CD8-positive, alpha-beta memory T cell (primary cell): ENCODE data around the gene SEC24C. TPM values are rescaled to one million over a fixed set of nuclear protein-coding genes. Genes with fewer than 3 reads are reported as not detected.

ENCODE experiments used
- CTCF ChIA-PET: fragments of 350-600 bp; sonication (Branson Sonifier 250); formaldehyde crosslinking; loops from one replicate; lab custom pipeline; 2021; ENCODE audit warnings: antibody characterized with exemption; lab: Charles Lee
- POLR2A ChIA-PET: fragments of 350-600 bp; sonication (Branson Sonifier 250); formaldehyde crosslinking; loops from one replicate; lab custom pipeline; 2021; ENCODE audit warnings: antibody characterized with exemption; lab: Charles Lee
- DNase-seq, 5 donors: peaks; one replicate each; pipeline versions ENCODE4 v3.0.0 to v3.0.0-alpha.2; 2020 to 2022; ENCODE audit warnings: mixed read lengths in 1 of 5
- H3K27ac ChIP-seq: one replicate; pipeline ENCODE4 v1.7.0; 2013; ENCODE audit warnings: low read depth, mild to moderate bottlenecking, low read length, moderate library complexity
- H3K27me3 ChIP-seq: 2 replicates; pipeline ENCODE4 v1.7.0; 2013; ENCODE audit warnings: low read length, mild to moderate bottlenecking; ENCODE audit not compliant: insufficient read depth, poor library complexity, severe bottlenecking
- H3K36me3 ChIP-seq: 2 replicates; pipeline ENCODE4 v1.7.0; 2013; ENCODE audit warnings: mild to moderate bottlenecking, low read length, moderate library complexity; ENCODE audit not compliant: insufficient read depth
- H3K4me1 ChIP-seq: 2 replicates; pipeline ENCODE4 v1.7.0; 2013; ENCODE audit warnings: mild to moderate bottlenecking, low read length, moderate library complexity; ENCODE audit not compliant: insufficient read depth
- H3K4me3 ChIP-seq: 2 replicates; pipeline ENCODE4 v1.7.0; 2013; ENCODE audit warnings: mild to moderate bottlenecking, low read length
- H3K9me3 ChIP-seq: 2 replicates; pipeline ENCODE4 v1.7.0; 2013; ENCODE audit warnings: mild to moderate bottlenecking, low read length
- H3K27ac Mint-ChIP-seq, 8 donors: one replicate each; pipeline ENCODE4 v1.8.0; 2020 to 2021; ENCODE audit warnings: mixed read lengths in 8 of 8, mild to moderate bottlenecking in 6 of 8, inconsistent platforms in 3 of 8, moderate library complexity in 3 of 8
- H3K27me3 Mint-ChIP-seq, 2 donors: one replicate each; pipeline ENCODE4 v1.8.0; 2020 to 2021; ENCODE audit warnings: mixed read lengths in 2 of 2, mild to moderate bottlenecking in 1 of 2, moderate library complexity in 1 of 2
- H3K36me3 Mint-ChIP-seq, 3 donors: one replicate each; pipeline ENCODE4 v1.8.0; 2020 to 2021; ENCODE audit warnings: mixed read lengths in 3 of 3, inconsistent platforms in 1 of 3, mild to moderate bottlenecking in 1 of 3
- H3K4me1 Mint-ChIP-seq, 3 donors: one replicate each; pipeline ENCODE4 v1.8.0; 2020 to 2021; ENCODE audit warnings: mixed read lengths in 3 of 3, inconsistent platforms in 1 of 3, mild to moderate bottlenecking in 1 of 3
- H3K4me3 Mint-ChIP-seq, 7 donors: one replicate each; pipeline ENCODE4 v1.8.0; 2020 to 2021; ENCODE audit warnings: mixed read lengths in 7 of 7, mild to moderate bottlenecking in 6 of 7, moderate library complexity in 4 of 7, inconsistent platforms in 2 of 7
- H3K9me3 Mint-ChIP-seq, 5 donors: one replicate each; pipeline ENCODE4 v1.8.0; 2020 to 2022; ENCODE audit warnings: mixed read lengths in 5 of 5, mild to moderate bottlenecking in 3 of 5, moderate library complexity in 2 of 5, inconsistent platforms in 1 of 5
- polyA plus RNA-seq: library from polyadenylated mRNA; unstranded; fragments of 300-500 nt; fragmentation: Illumina TruSeq; gene quantifications from one replicate; pipeline ENCODE4 v1.2.3, GENCODE V29; 2021
- total RNA-seq, 2 experiments: library from RNA; stranded (reverse); gene quantifications; one replicate each; pipeline ENCODE4 v1.2.3, GENCODE V29; 2021

The SEC24C gene
- total and polyA plus RNA-seq, 3 experiments from 2014 or later: 70.3 to 95.9 (median 93.1) TPM

DNA sequence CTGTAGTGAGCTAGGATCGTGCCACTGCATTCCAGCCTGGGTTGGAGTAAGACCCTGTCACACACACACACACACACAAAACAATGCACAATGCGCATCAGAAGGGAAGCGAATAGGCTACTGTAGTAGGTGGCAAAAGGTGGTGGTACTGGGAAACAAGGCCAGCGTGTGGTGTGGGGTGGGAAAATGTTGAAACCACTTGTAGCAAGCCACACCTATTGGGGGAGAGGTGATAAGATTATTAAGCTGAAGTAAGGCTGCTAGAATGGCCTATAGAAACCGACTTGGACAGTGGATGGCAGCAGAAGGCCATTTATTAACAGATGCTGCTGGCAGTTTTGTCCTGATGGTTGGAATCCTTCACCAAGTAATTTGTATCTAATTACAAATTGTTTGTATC is 30.5 kb downstream of the SEC24C start:
- Mint-ChIP-seq H3K9me3 (no peaks in the 10 kb centered on the region), H3K27ac (peak overlapping the region; percentile 54 to 93 (median 79)), H3K4me3 (peak overlapping the region; percentile 91 to 98 (median 97)), H3K36me3 (peaks cover 5 to 73% (median 14%) of the 10 kb centered on the region in 3 donors), H3K4me1 (peaks cover 39 to 70% (median 54%) of the 10 kb centered on the region in 3 donors), H3K27me3 (peaks cover 0 to 4% of the 10 kb centered on the region in 2 donors)
- Histone ChIP-seq H3K9me3 (no peaks in the 10 kb centered on the region), H3K27ac (peak overlapping the region; percentile 90), H3K36me3 (peaks cover 26% of the 10 kb centered on the region), H3K27me3 (no peaks in the 10 kb centered on the region), H3K4me3 (peak overlapping the region; percentile 65), H3K4me1 (peaks cover 35% of the 10 kb centered on the region)
- POLR2A ChIA-PET: interaction anchor here (0.6 to 3.8 kb wide), 2 partner anchors 9 to 18 kb away, joined by 5 to 88 read pairs; partner anchors contain the start of genes CHCHD1 and ZSWIM8
- DNase-seq: peak in 2 of 5 donors; percentile 34 to 56
- CTCF ChIA-PET: interaction anchor here (1.2 to 5.4 kb wide), 5 partner anchors 11 to 114 kb away, joined by 3 to 24 read pairs (median 9); partner anchors contain the start of gene ZSWIM8

DNA sequence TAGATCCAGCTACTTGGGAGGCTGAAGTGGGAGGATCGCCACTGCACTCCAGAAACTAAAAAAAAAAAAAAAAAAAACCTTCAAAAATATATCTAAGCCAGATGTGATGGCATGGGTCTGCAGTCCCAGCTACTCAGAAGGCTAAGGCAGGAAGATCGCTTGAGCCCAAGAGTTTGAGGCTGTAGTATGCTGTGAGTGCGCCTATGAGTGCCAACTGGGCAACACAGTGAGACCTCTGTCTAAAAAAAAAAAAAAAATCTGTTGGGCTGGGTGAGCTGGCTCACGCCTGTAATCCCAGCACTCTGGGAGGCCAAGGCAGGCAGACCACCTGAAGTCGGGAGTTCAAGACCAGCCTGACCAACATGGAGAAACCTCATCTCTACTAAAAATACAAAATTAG is 34.8 kb downstream of the SEC24C start:
- Histone ChIP-seq H3K36me3 (peaks cover 7% of the 10 kb centered on the region), H3K4me1 (peaks cover 45% of the 10 kb centered on the region), H3K27me3 (no peaks in the 10 kb centered on the region), H3K4me3 (no peak overlapping the region), H3K27ac (no peak overlapping the region), H3K9me3 (no peaks in the 10 kb centered on the region)
- POLR2A ChIA-PET: interaction anchor here (0.7 kb wide), 1 partner anchor 29 kb away, joined by 3 read pairs; no protein-coding TSS in a partner anchor
- Mint-ChIP-seq H3K9me3 (no peaks in the 10 kb centered on the region), H3K27ac (peak overlapping the region in 2 of 8 donors; percentile 7 to 26), H3K27me3 (no peaks in the 10 kb centered on the region), H3K36me3 (peaks cover 5 to 52% (median 5%) of the 10 kb centered on the region in 3 donors), H3K4me1 (peaks cover 54 to 77% (median 67%) of the 10 kb centered on the region in 3 donors), H3K4me3 (peak overlapping the region in 1 of 7 donors; percentile 18)
- no peak for DNase-seq
- CTCF ChIA-PET: interaction anchor here (0.7 to 1.4 kb wide), 3 partner anchors 10 to 101 kb away, joined by 3 to 5 read pairs (median 3); no protein-coding TSS in a partner anchor

DNA sequence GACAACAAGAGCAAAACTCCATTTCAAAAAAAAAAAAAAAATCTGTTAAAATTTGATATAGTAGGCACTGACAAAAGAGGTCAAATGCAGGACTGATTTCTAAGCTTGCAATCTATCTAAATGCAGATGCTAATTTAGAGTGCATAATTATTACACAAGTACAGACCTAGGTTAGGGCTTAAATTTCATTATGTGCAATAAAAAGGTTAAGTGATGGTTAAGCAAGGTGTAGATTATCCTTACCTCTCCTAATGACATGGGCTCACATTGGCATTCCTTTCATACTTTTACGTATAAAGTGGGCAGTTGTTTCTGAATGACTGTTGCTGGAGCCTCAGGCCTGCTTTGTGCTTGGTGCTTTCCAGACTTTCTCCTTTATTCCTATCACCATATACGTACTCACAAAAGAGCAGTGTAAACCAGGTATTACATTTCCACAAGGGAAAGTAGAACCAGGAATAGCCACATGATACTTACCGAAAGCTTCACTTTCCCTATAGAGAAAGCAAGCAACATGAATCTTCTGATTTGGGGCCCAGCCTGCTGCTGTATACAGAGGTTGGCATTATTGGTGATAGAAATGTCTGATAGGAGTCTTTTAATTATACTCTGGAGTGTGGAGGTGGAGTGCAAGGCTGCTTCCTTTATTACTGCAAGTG is 35.5 kb downstream of the SEC24C start:
- H3K36me3 Mint-ChIP-seq: peaks cover 5 to 48% (median 5%) of the 10 kb centered on the region in 3 donors
- H3K4me1 ChIP-seq: peaks cover 46% of the 10 kb centered on the region
- H3K27me3 ChIP-seq: no peaks in the 10 kb centered on the region
- no peak for DNase-seq
- POLR2A ChIA-PET: interaction anchor here (0.6 to 0.7 kb wide), 2 partner anchors 27 to 28 kb away, joined by 3 to 5 read pairs; no protein-coding TSS in a partner anchor
- H3K36me3 ChIP-seq: peaks cover 7% of the 10 kb centered on the region
- H3K9me3 ChIP-seq: no peaks in the 10 kb centered on the region
- H3K9me3 Mint-ChIP-seq: no peaks in the 10 kb centered on the region
- peak overlapping the region; percentile 33 to 94 (median 55) for H3K4me3 Mint-ChIP-seq
- CTCF ChIA-PET: interaction anchor here (0.7 to 1.0 kb wide), 2 partner anchors 10 to 13 kb away, joined by 3 read pairs; no protein-coding TSS in a partner anchor
- peak overlapping the region in 7 of 8 donors; percentile 7 to 99 (median 70) for H3K27ac Mint-ChIP-seq
- H3K4me3 ChIP-seq: no peak overlapping the region
- H3K27ac ChIP-seq: no peak overlapping the region
- no peaks in the 10 kb centered on the region for H3K27me3 Mint-ChIP-seq
- peaks cover 50 to 72% (median 61%) of the 10 kb centered on the region in 3 donors for H3K4me1 Mint-ChIP-seq

DNA sequence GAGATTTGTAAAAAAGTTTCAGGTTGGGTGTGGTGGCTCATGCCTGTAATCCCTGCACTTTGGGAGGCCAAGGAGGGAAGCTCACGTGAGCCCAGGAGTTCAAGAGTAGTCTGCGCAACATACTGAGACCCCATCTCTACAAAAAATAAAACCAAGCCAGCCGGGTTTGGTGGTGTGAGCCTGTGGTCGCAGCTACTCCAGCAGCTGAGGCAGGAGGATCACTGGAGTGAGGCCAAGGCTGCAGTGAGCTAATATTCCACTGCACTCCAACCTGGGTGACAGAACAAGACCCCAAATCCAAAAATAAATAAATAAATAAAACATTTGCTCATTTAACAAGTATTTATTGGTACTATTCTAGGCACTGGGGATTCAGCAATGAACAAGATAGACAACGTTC is 36.1 kb downstream of the SEC24C start:
- no peaks in the 10 kb centered on the region for H3K9me3 ChIP-seq
- POLR2A ChIA-PET: interaction anchor here (2.0 to 7.3 kb wide), 2 partner anchors 8 to 21 kb away, joined by 12 to 88 read pairs; a partner anchor contains a TSS
- no peak for DNase-seq
- H3K36me3 ChIP-seq: peaks cover 6% of the 10 kb centered on the region
- Mint-ChIP-seq H3K36me3 (peaks cover 2 to 48% (median 2%) of the 10 kb centered on the region in 3 donors), H3K9me3 (no peaks in the 10 kb centered on the region), H3K4me1 (peaks cover 51 to 72% (median 60%) of the 10 kb centered on the region in 3 donors), H3K27ac (peak overlapping the region in 7 of 8 donors; percentile 75 to 99 (median 93)), H3K4me3 (peak overlapping the region; percentile 94 to 100 (median 97)), H3K27me3 (no peaks in the 10 kb centered on the region)
- H3K4me3 ChIP-seq: no peak overlapping the region
- H3K4me1 ChIP-seq: peaks cover 45% of the 10 kb centered on the region
- no peaks in the 10 kb centered on the region for H3K27me3 ChIP-seq
- H3K27ac ChIP-seq: peak overlapping the region; percentile 81
- CTCF ChIA-PET: interaction anchor here (2.0 kb wide), 1 partner anchor 29 kb away, joined by 8 read pairs; no protein-coding TSS in a partner anchor

DNA sequence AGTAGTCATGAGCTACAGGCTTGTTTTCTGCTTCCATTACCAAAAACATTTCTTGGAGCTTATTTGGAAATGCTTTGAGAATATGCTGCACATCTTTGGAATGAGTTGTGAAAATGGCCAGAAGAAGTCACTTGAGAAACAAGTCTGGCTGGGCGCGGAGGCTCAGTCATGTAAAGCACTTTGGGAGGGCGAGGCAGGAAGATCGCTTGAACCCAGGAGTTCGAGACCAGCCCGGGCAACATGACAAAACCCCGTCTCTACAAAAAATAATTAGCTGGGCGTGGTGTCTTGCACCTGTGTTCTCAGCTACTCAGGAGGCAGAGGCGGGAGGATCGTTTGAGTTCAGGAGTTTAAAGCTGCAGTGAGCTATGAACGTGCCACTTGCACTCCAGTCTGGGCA is 36.8 kb downstream of the SEC24C start:
- peak overlapping the region; percentile 88 to 99 (median 98) for H3K27ac Mint-ChIP-seq
- peaks cover 0 to under 1% (median 0%) of the 10 kb centered on the region in 5 donors for H3K9me3 Mint-ChIP-seq
- ChIA-PET POLR2A (interaction anchor here (1.6 to 7.3 kb wide), 3 partner anchors 8 to 21 kb away, joined by 4 to 88 read pairs (median 12); a partner anchor contains a TSS), CTCF (interaction anchor here (1.2 to 4.2 kb wide), 5 partner anchors 9 to 99 kb away, joined by 3 to 35 read pairs (median 8); partner anchors contain the start of gene SEC24C)
- DNase-seq: no peak
- peak overlapping the region; percentile 94 to 100 (median 97) for H3K4me3 Mint-ChIP-seq
- Histone ChIP-seq H3K27me3 (no peaks in the 10 kb centered on the region), H3K4me3 (peak overlapping the region; percentile 74), H3K4me1 (peaks cover 39% of the 10 kb centered on the region), H3K27ac (peak overlapping the region; percentile 81), H3K9me3 (no peaks in the 10 kb centered on the region), H3K36me3 (no peaks in the 10 kb centered on the region)
- H3K27me3 Mint-ChIP-seq: no peaks in the 10 kb centered on the region
- H3K36me3 Mint-ChIP-seq: peaks cover 0 to 45% (median 0%) of the 10 kb centered on the region in 3 donors
- peaks cover 47 to 69% (median 55%) of the 10 kb centered on the region in 3 donors for H3K4me1 Mint-ChIP-seq

DNA sequence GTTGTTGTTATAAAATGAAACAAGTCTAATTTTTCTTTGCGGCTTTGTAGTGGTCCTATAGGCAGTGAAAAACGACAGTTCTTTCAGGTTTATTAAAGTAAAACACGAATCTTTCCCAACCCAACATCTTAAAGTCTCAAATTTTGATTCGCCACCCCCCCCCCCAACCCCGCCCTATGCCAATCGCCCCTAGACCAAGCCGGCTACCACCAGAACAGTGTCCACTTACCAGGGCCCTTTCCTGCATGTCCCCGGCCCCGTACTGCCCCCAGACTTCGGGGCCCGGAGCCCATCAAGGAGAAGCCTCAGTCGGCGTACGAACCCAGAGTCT is 37.3 kb downstream of the SEC24C start:
- H3K4me1 ChIP-seq: peaks cover 43% of the 10 kb centered on the region
- POLR2A ChIA-PET: interaction anchor here (0.6 to 7.3 kb wide), 5 partner anchors 9 to 32 kb away, joined by 3 to 88 read pairs (median 5); a partner anchor contains a TSS
- DNase-seq: no peak
- Mint-ChIP-seq H3K27me3 (no peaks in the 10 kb centered on the region), H3K9me3 (peaks cover 0 to 3% (median 0%) of the 10 kb centered on the region in 5 donors), H3K27ac (peak overlapping the region; percentile 88 to 99 (median 98)), H3K36me3 (peaks cover 0 to 51% (median 2%) of the 10 kb centered on the region in 3 donors), H3K4me1 (peaks cover 52 to 74% (median 59%) of the 10 kb centered on the region in 3 donors), H3K4me3 (peak overlapping the region; percentile 94 to 100 (median 97))
- H3K27me3 ChIP-seq: no peaks in the 10 kb centered on the region
- H3K36me3 ChIP-seq: no peaks in the 10 kb centered on the region
- H3K9me3 ChIP-seq: no peaks in the 10 kb centered on the region
- CTCF ChIA-PET: interaction anchor here (1.1 to 4.2 kb wide), 8 partner anchors 9 to 98 kb away, joined by 3 to 35 read pairs (median 6); partner anchors contain the start of gene SEC24C
- H3K27ac ChIP-seq: peak overlapping the region; percentile 81
- peak overlapping the region; percentile 74 for H3K4me3 ChIP-seq

DNA sequence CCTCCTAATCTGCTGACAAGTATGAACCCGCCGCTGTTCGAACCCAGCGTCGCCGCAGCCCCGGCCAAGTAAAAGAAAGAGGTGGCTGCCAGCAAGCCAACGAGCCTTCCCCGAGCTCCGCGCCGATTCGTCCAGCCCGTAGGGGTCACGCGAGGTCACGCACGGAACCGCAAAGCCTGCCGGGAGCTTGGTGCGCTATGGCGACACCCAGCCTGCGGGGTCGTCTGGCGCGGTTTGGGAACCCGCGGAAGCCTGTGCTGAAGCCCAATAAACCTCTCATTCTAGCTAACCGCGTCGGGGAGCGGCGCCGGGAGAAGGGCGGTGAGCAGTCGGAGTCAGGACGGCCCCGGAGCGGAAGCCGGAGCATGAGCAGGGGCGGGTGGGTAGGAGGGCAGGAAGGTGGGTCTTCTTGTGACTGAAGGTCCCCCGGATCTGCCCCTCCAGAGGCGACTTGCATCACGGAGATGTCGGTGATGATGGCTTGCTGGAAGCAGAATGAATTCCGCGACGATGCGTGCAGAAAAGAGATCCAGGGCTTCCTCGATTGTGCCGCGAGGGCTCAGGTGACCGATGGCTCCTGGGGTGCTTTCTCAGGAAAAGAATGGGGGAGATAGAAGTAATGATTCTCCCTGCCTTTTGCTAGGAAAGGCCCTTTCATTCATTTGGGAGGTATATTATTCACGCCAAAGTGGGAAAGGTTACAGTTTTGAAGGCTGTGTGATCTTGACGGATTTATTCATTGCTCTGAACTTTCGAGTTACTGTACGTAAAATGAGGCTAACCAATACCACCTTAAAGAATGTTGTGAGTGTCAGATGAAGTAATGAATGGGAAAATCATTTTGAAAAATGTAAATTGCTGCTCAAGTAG is 37.9 kb downstream of the SEC24C start, which contains the start of gene CHCHD1:
TSS of gene CHCHD1 (plus strand) at position 170 of the 870 bp plus-strand sequence. CDS start at position 198, 28 bp downstream.
- Histone ChIP-seq H3K4me1 (peaks cover 45% of the 10 kb centered on the region), H3K9me3 (no peaks in the 10 kb centered on the region), H3K36me3 (no peaks in the 10 kb centered on the region), H3K4me3 (peak within 1 kb of the TSS; percentile 74), H3K27me3 (no peaks in the 10 kb centered on the region), H3K27ac (peak within 1 kb of the TSS; percentile 81)
- H3K4me1 Mint-ChIP-seq: peaks cover 52 to 75% (median 60%) of the 10 kb centered on the region in 3 donors
- peak within 1 kb of the TSS; percentile 88 to 99 (median 98) for H3K27ac Mint-ChIP-seq
- DNase-seq: peak; percentile 85 to 93 (median 90)
- no peaks in the 10 kb centered on the region for H3K27me3 Mint-ChIP-seq
- POLR2A ChIA-PET: interaction anchor here (0.6 to 7.3 kb wide), 5 partner anchors 10 to 33 kb away, joined by 3 to 88 read pairs (median 5); a partner anchor contains a TSS
- H3K36me3 Mint-ChIP-seq: peaks cover 0 to 49% (median 2%) of the 10 kb centered on the region in 3 donors
- peaks cover 0 to 3% (median 0%) of the 10 kb centered on the region in 5 donors for H3K9me3 Mint-ChIP-seq
- CTCF ChIA-PET: interaction anchor here (1.1 to 4.2 kb wide), 8 partner anchors 10 to 98 kb away, joined by 3 to 35 read pairs (median 6); partner anchors contain the start of gene SEC24C
- peak within 1 kb of the TSS; percentile 94 to 100 (median 97) for H3K4me3 Mint-ChIP-seq
